Nephron (organoid): ENCODE data around the gene CFAP65.

Experiments
- H3K27ac Mint-ChIP-seq, 3 experiments: 2 replicates each; pipeline ENCODE4 v1.8.0; 2020; ENCODE audit warnings: mixed read lengths in 3 of 3, mild to moderate bottlenecking in 2 of 3, moderate library complexity in 1 of 3
- H3K27me3 Mint-ChIP-seq: 2 replicates; pipeline ENCODE4 v1.8.0; 2021; ENCODE audit warnings: low read depth, mild to moderate bottlenecking, moderate library complexity, mixed read lengths
- H3K36me3 Mint-ChIP-seq: 2 replicates; pipeline ENCODE4 v1.8.0; 2020; ENCODE audit warnings: low read depth, mixed read lengths
- H3K4me1 Mint-ChIP-seq: 2 replicates; pipeline ENCODE4 v1.8.0; 2020; ENCODE audit warnings: mixed read lengths
- H3K4me3 Mint-ChIP-seq, 3 experiments: 2 replicates each; pipeline ENCODE4 v1.8.0; 2020; ENCODE audit warnings: mild to moderate bottlenecking in 3 of 3, mixed read lengths in 3 of 3, moderate library complexity in 2 of 3
- H3K9me3 Mint-ChIP-seq: 2 replicates; pipeline ENCODE4 v1.8.0; 2020; ENCODE audit warnings: mixed read lengths
- TF ChIP-seq, protein P1 (sequence below), 3 experiments: fragments of 200-600 bp; sonication (generic); IDR thresholded peaks; one replicate each; pipeline ENCODE4 v1.5.0; 2021; ENCODE audit warnings: antibody characterized with exemption in 3 of 3; ENCODE audit not compliant: unreplicated experiment in 3 of 3

CFAP65 gene

GRCh38 chr2:219059375-219059724 lies 18.0 kb upstream of the CFAP65 start:
- Mint-ChIP-seq H3K27ac (peak overlapping the region in 1 of 3 experiments; percentile 32), H3K27me3 (peaks cover 90% of the 10 kb centered on the region), H3K4me3 (peak overlapping the region; percentile 25 to 62 (median 56)), H3K4me1 (no peaks in the 10 kb centered on the region), H3K36me3 (no peaks in the 10 kb centered on the region), H3K9me3 (no peaks in the 10 kb centered on the region)
- TF ChIP-seq, protein P1, sequence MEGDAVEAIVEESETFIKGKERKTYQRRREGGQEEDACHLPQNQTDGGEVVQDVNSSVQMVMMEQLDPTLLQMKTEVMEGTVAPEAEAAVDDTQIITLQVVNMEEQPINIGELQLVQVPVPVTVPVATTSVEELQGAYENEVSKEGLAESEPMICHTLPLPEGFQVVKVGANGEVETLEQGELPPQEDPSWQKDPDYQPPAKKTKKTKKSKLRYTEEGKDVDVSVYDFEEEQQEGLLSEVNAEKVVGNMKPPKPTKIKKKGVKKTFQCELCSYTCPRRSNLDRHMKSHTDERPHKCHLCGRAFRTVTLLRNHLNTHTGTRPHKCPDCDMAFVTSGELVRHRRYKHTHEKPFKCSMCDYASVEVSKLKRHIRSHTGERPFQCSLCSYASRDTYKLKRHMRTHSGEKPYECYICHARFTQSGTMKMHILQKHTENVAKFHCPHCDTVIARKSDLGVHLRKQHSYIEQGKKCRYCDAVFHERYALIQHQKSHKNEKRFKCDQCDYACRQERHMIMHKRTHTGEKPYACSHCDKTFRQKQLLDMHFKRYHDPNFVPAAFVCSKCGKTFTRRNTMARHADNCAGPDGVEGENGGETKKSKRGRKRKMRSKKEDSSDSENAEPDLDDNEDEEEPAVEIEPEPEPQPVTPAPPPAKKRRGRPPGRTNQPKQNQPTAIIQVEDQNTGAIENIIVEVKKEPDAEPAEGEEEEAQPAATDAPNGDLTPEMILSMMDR (IDR thresholded peaks at IDR 0.05; ENCODE audit: unreplicated experiment in 3 of 3), result no peak

GRCh38 chr2:219058541-219059374 lies 17.4 kb upstream of the CFAP65 start:
- H3K27me3 Mint-ChIP-seq, result peaks cover 90% of the 10 kb centered on the region
- no peaks in the 10 kb centered on the region for H3K4me1 Mint-ChIP-seq
- TF ChIP-seq, protein P1 (IDR thresholded peaks at IDR 0.05; ENCODE audit: unreplicated experiment in 3 of 3), result no peak

GRCh38 chr2:219057709-219058540 lies 16.6 kb upstream of the CFAP65 start:
- Mint-ChIP-seq H3K9me3 (no peaks in the 10 kb centered on the region), H3K4me1 (no peaks in the 10 kb centered on the region), H3K27me3 (peaks cover 90% of the 10 kb centered on the region), H3K36me3 (no peaks in the 10 kb centered on the region), H3K27ac (no peak overlapping the region), H3K4me3 (peak overlapping the region in 2 of 3 experiments; percentile 12 to 41)
- TF ChIP-seq, protein P1 (IDR thresholded peaks at IDR 0.05; ENCODE audit: unreplicated experiment in 3 of 3), result peak; percentile 91 to 93 (median 93)

More at GRCh38 chr2:219058541-219059374, 17.4 kb upstream of the CFAP65 start:
- peak overlapping the region in 1 of 3 experiments; percentile 62 for H3K4me3 Mint-ChIP-seq
- no peak overlapping the region for H3K27ac Mint-ChIP-seq
- no peaks in the 10 kb centered on the region for H3K36me3 Mint-ChIP-seq
- no peaks in the 10 kb centered on the region for H3K9me3 Mint-ChIP-seq

GRCh38 chr2:219056896-219057708 lies 15.8 kb upstream of the CFAP65 start:
- H3K36me3 Mint-ChIP-seq, result no peaks in the 10 kb centered on the region
- no peak overlapping the region for H3K4me3 Mint-ChIP-seq
- H3K9me3 Mint-ChIP-seq, result no peaks in the 10 kb centered on the region
- peaks cover 90% of the 10 kb centered on the region for H3K27me3 Mint-ChIP-seq
- TF ChIP-seq, protein P1 (IDR thresholded peaks at IDR 0.05; ENCODE audit: unreplicated experiment in 3 of 3), result no peak
- no peaks in the 10 kb centered on the region for H3K4me1 Mint-ChIP-seq
- no peak overlapping the region for H3K27ac Mint-ChIP-seq

GRCh38 chr2:219056176-219056895 lies 15.0 kb upstream of the CFAP65 start:
- Mint-ChIP-seq H3K27ac (no peak overlapping the region), H3K4me3 (no peak overlapping the region), H3K4me1 (no peaks in the 10 kb centered on the region), H3K9me3 (no peaks in the 10 kb centered on the region), H3K36me3 (no peaks in the 10 kb centered on the region), H3K27me3 (peaks cover 89% of the 10 kb centered on the region)
- TF ChIP-seq, protein P1 (IDR thresholded peaks at IDR 0.05; ENCODE audit: unreplicated experiment in 3 of 3), result no peak
